ENCODE data around the gene SEC31A. TPM values are rescaled to one million over a fixed set of nuclear protein-coding genes. Genes with fewer than 3 reads are reported as not detected.

SEC31A gene
- total and polyA plus RNA-seq, 4 donors: 100 to 338 (median 231) TPM

DNA sequence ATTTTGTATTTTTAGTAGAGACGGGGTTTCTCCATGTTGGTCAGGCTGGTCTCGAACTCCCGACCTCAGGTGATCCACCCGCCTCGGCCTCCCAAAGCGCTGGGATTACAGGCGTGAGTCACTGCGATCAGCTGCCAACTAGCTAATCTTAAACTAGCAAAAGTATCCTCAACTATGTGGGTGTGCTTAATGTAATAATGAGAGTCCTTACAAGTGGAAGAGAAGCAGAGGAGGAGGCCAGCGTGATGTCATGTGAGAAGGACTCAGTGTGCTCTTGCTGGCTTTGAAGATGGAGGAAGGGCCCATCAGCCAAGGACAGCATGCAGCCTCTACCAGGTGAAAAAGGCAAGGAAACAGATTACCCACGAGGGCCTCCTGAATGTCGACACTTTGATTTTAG is 111.9 kb downstream of the SEC31A start:
- Histone ChIP-seq H3K9me3 (ENCODE audit: control insufficient read depth, low read length) (no peaks in the 10 kb centered on the region), H3K36me3 (ENCODE audit: control insufficient read depth in 1 of 2, insufficient read depth in 2 of 2, low read length in 1 of 2) (no peaks in the 10 kb centered on the region), H3K4me1 (ENCODE audit: control insufficient read depth in 1 of 2, insufficient read depth in 2 of 2, low read length in 2 of 2) (no peaks in the 10 kb centered on the region), H3K27me3 (ENCODE audit: control insufficient read depth in 1 of 2, insufficient read depth in 2 of 2, low read length in 1 of 2) (no peaks in the 10 kb centered on the region), H3K27ac (ENCODE audit: low read depth in 1 of 2, low read length in 2 of 2) (no peak overlapping the region), H3K4me3 (ENCODE audit: low read length in 2 of 2) (no peak overlapping the region)
- ATAC-seq (ENCODE audit: low FRiP score): no peak
- no peak for DNase-seq
- WGBS, 2 donors: 94% methylated on average over 8 to 11 of the region's 11 CpGs
- intact Hi-C loops (cut with DNase I): no loop called here

DNA sequence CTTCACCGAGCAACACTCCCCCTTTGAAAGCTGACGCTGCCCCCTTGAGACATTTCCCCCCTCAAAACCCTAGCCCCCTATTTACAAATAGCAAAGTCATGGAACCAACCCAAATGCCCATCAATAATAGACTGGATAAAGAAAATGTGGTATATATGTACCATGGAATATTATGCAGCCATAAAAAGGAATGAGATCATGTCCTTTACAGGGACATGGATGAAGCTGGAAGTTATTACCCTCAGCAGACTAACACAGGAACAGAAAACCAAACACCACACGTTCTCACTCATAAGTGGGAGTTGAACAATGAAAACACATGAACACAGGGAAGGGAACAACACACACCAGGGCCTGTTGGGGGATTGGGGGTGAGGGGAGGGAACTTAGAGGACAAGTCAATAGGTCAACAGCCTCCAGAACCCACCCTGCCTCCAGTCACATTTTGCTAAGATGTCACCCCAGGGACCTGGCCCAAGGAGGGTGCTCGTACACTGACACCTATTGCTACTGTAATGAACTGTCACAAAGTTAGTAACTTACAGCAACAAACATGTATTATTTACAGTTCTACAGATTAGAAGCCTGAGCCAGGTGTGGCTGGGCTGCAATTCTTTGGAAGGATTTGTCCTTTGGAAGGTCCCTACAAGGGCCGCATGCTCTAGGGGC is 113.0 kb downstream of the SEC31A start:
- no peaks in the 10 kb centered on the region for H3K4me1 ChIP-seq (ENCODE audit: control insufficient read depth in 1 of 2, insufficient read depth in 2 of 2, low read length in 2 of 2)
- H3K27ac ChIP-seq (ENCODE audit: low read depth in 1 of 2, low read length in 2 of 2): no peak overlapping the region
- ATAC-seq (ENCODE audit: low FRiP score) (no peak), DNase-seq (no peak)
- no peaks in the 10 kb centered on the region for H3K36me3 ChIP-seq (ENCODE audit: control insufficient read depth in 1 of 2, insufficient read depth in 2 of 2, low read length in 1 of 2)
- 96% methylated on average over 5 of the region's 5 CpGs for WGBS, 2 donors
- H3K9me3 ChIP-seq (ENCODE audit: control insufficient read depth, low read length): no peaks in the 10 kb centered on the region
- intact Hi-C loops (cut with DNase I): no loop called here
- no peak overlapping the region for H3K4me3 ChIP-seq (ENCODE audit: low read length in 2 of 2)
- no peaks in the 10 kb centered on the region for H3K27me3 ChIP-seq (ENCODE audit: control insufficient read depth in 1 of 2, insufficient read depth in 2 of 2, low read length in 1 of 2)

DNA sequence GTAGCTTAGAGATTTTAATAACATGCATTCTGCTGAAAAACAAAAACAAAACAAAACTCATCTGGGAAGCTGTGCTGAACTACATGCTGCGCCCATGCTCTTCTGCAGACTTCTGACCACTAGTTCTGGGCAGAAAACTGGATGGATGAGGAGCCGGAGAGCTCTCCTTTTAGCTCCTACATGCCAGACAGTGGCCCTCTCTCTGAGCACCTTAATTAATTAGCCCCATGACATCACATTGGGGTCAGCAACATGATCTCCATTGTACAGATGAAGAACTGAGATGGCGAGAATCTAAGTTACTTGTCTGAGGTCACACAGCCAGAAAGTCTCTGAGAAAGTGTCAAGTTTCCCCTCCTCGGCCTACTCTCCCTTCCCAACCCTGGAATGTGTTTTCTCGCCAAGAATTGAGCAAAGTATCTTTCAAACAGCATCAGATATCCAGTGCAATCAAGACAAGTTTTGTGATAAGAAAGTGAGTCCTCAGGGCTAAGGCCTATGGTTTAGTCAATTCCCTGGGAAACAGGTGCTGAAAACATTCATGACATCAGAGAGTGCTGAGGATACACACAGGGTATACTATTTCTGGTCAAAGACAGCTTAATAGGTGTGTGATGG is 113.9 kb downstream of the SEC31A start:
- DNase-seq: no peak
- 85 to 88% methylated on average over 5 of the region's 5 CpGs for WGBS, 2 donors
- intact Hi-C loops (cut with DNase I): no loop called here
- no peak for ATAC-seq (ENCODE audit: low FRiP score)
- H3K4me3 ChIP-seq (ENCODE audit: low read length in 2 of 2): no peak overlapping the region
- no peaks in the 10 kb centered on the region for H3K36me3 ChIP-seq (ENCODE audit: control insufficient read depth in 1 of 2, insufficient read depth in 2 of 2, low read length in 1 of 2)
- H3K9me3 ChIP-seq (ENCODE audit: control insufficient read depth, low read length): no peaks in the 10 kb centered on the region
- no peaks in the 10 kb centered on the region for H3K27me3 ChIP-seq (ENCODE audit: control insufficient read depth in 1 of 2, insufficient read depth in 2 of 2, low read length in 1 of 2)
- no peaks in the 10 kb centered on the region for H3K4me1 ChIP-seq (ENCODE audit: control insufficient read depth in 1 of 2, insufficient read depth in 2 of 2, low read length in 2 of 2)
- H3K27ac ChIP-seq (ENCODE audit: low read depth in 1 of 2, low read length in 2 of 2): no peak overlapping the region

DNA sequence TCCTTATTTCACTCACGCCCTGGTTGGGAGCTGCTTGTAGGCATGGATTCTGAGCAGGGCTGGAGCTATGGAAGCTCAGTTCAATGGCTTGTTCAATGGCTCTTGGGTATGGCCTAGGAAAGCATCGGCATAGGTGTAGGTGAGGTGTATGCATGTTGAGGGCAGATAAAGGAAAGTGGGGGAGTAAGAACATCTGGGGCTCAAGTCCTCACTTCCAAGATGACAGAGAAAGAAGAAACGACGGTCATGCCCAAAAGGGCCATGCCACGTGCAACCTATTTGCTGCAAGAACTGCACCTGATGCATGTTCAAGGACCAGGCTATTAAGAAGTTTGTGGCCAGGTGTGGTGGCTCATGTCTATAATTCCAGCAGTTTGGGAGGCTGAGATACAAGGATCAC is 115.7 kb downstream of the SEC31A start:
- Histone ChIP-seq H3K4me3 (ENCODE audit: low read length in 2 of 2) (no peak overlapping the region), H3K9me3 (ENCODE audit: control insufficient read depth, low read length) (no peaks in the 10 kb centered on the region), H3K27me3 (ENCODE audit: control insufficient read depth in 1 of 2, insufficient read depth in 2 of 2, low read length in 1 of 2) (no peaks in the 10 kb centered on the region), H3K36me3 (ENCODE audit: control insufficient read depth in 1 of 2, insufficient read depth in 2 of 2, low read length in 1 of 2) (no peaks in the 10 kb centered on the region), H3K27ac (ENCODE audit: low read depth in 1 of 2, low read length in 2 of 2) (no peak overlapping the region), H3K4me1 (ENCODE audit: control insufficient read depth in 1 of 2, insufficient read depth in 2 of 2, low read length in 2 of 2) (no peaks in the 10 kb centered on the region)
- ATAC-seq (ENCODE audit: low FRiP score) (no peak), DNase-seq (no peak)
- WGBS, 2 donors: 88 to 95% methylated on average over 5 of the region's 5 CpGs
- intact Hi-C loops (cut with DNase I): no loop called here

DNA sequence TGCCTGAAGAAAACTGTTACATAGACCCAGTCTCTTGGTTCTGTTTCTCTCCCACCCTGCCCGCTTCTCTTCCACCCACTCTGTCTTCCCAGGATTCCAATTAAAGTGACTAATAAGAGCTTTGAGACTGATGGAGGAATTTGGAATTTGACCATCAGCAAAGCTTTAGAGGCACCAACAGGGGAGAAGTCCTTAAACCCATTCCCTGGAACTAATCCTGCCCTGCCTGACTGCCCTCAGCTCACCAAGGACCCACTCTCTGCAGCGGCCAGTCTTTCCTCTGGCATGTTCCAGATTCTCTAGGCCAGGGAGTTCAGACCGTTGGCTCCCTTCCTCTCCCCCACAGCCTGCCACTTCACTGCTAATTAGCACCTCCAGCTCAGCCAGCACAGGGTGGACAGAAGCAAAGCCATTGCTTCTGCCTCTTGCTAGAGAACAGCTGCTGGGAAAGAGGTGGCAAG is 116.2 kb downstream of the SEC31A start:
- no peak overlapping the region for H3K4me3 ChIP-seq (ENCODE audit: low read length in 2 of 2)
- ATAC-seq (ENCODE audit: low FRiP score): no peak
- WGBS, 2 donors: 47 to 61% methylated on average over 3 of the region's 3 CpGs
- no peaks in the 10 kb centered on the region for H3K27me3 ChIP-seq (ENCODE audit: control insufficient read depth in 1 of 2, insufficient read depth in 2 of 2, low read length in 1 of 2)
- DNase-seq: no peak
- no peaks in the 10 kb centered on the region for H3K9me3 ChIP-seq (ENCODE audit: control insufficient read depth, low read length)
- no peaks in the 10 kb centered on the region for H3K4me1 ChIP-seq (ENCODE audit: control insufficient read depth in 1 of 2, insufficient read depth in 2 of 2, low read length in 2 of 2)
- H3K27ac ChIP-seq (ENCODE audit: low read depth in 1 of 2, low read length in 2 of 2): no peak overlapping the region
- H3K36me3 ChIP-seq (ENCODE audit: control insufficient read depth in 1 of 2, insufficient read depth in 2 of 2, low read length in 1 of 2): no peaks in the 10 kb centered on the region
- intact Hi-C loops (cut with DNase I): no loop called here

DNA sequence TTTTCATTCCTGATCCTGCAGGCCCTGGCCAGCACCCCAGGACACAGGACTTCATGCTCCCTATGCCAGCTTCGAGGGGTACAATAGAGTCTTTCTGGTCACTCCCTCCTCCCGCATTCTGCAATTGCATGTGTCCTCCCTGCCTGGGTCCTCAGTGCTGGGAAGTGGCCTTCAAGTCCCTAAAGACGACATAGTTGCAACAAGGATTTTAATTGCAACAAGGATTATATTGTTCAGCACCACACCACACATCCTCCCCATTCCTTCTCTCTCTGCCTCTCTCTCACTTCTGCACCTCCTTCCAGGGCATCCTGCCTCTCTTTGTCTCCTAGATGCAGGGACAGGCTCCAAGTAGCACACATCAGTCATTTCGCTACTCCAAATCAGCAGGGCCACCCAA is 117.9 kb downstream of the SEC31A start:
- DNase-seq: no peak
- ATAC-seq (ENCODE audit: low FRiP score): no peak
- no peak overlapping the region for H3K4me3 ChIP-seq (ENCODE audit: low read length in 2 of 2)
- H3K9me3 ChIP-seq (ENCODE audit: control insufficient read depth, low read length): no peaks in the 10 kb centered on the region
- intact Hi-C loops (cut with DNase I): no loop called here
- WGBS, 2 donors: 73 to 81% methylated on average over 4 of the region's 4 CpGs
- H3K27me3 ChIP-seq (ENCODE audit: control insufficient read depth in 1 of 2, insufficient read depth in 2 of 2, low read length in 1 of 2): no peaks in the 10 kb centered on the region
- no peak overlapping the region for H3K27ac ChIP-seq (ENCODE audit: low read depth in 1 of 2, low read length in 2 of 2)
- H3K4me1 ChIP-seq (ENCODE audit: control insufficient read depth in 1 of 2, insufficient read depth in 2 of 2, low read length in 2 of 2): no peaks in the 10 kb centered on the region
- no peaks in the 10 kb centered on the region for H3K36me3 ChIP-seq (ENCODE audit: control insufficient read depth in 1 of 2, insufficient read depth in 2 of 2, low read length in 1 of 2)

DNA sequence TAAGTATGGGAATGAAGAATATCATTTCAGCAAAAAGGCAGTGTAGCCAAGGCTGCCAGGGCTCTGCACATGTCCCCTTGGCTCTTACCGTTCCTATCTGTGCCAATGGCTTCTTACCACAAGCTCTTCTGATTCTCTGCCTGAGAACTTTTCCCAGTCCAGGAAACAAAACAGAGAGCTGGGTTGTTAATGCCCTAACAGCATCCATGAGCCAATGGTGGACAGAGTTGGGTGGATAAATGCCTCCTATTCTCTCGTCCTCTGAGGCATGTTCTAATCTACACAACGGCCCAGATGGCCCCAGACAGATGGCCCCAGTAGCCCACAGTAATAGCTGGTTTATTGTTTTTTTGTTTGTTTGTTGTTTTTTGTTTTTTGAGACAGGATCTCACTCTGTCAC is 120.3 kb downstream of the SEC31A start:
- ATAC-seq (ENCODE audit: low FRiP score) (no peak), DNase-seq (no peak)
- Histone ChIP-seq H3K4me3 (ENCODE audit: low read length in 2 of 2) (no peak overlapping the region), H3K9me3 (ENCODE audit: control insufficient read depth, low read length) (no peaks in the 10 kb centered on the region), H3K36me3 (ENCODE audit: control insufficient read depth in 1 of 2, insufficient read depth in 2 of 2, low read length in 1 of 2) (no peaks in the 10 kb centered on the region), H3K4me1 (ENCODE audit: control insufficient read depth in 1 of 2, insufficient read depth in 2 of 2, low read length in 2 of 2) (no peaks in the 10 kb centered on the region), H3K27me3 (ENCODE audit: control insufficient read depth in 1 of 2, insufficient read depth in 2 of 2, low read length in 1 of 2) (no peaks in the 10 kb centered on the region), H3K27ac (ENCODE audit: low read depth in 1 of 2, low read length in 2 of 2) (no peak overlapping the region)
- intact Hi-C loops (cut with DNase I): no loop called here
- 13 to 18% methylated on average over 3 of the region's 3 CpGs for WGBS, 2 donors

Data from aorta (tissue), 5 donors.